Esophagus muscularis mucosa (tissue), 4 donors: ENCODE results near the gene HDLBP.

Experiments used
- CTCF ChIP-seq, 3 experiments: fragments of 200-600 bp in 2 of 3; fragments of 450-650 bp in 1 of 3; sonication (generic) in 2 of 3; IDR thresholded peaks; one replicate each; pipeline ENCODE4 v1.5.1; 2017 to 2019; ENCODE audit warnings: antibody characterized with exemption in 3 of 3, mild to moderate bottlenecking in 2 of 3, moderate library complexity in 1 of 3
- EP300 ChIP-seq: sonication (generic); formaldehyde crosslinking; IDR thresholded peaks from one replicate; pipeline ENCODE4 v1.6.1; 2017; ENCODE audit warnings: antibody characterized with exemption
- POLR2A ChIP-seq: fragments of 450-650 bp; IDR thresholded peaks from one replicate; pipeline ENCODE4 v1.6.1; 2017; ENCODE audit warnings: antibody characterized with exemption, moderate library complexity, mild to moderate bottlenecking, low read depth

- TF ChIP-seq CTCF (IDR thresholded peaks at IDR 0.05) (no peak), POLR2A (no peak), EP300 (no peak)
Observed at GRCh38 chr2:241189093-241189855, 126.2 kb downstream of the HDLBP start.
